HEK293 (cell line): ENCODE data around the gene VASN.

Experiments used
- BCL11B ChIP-seq: fragments of 450-650 bp; formaldehyde crosslinking; IDR thresholded peaks from 2 replicates; pipeline ENCODE4 v1.5.1; 2016; ENCODE audit warnings: low read depth, missing biosample characterization, missing genetic modification characterization
- GLIS1 ChIP-seq: fragments of 450-650 bp; formaldehyde crosslinking; IDR thresholded peaks from 2 replicates; pipeline ENCODE4 v1.5.1; 2016; ENCODE audit warnings: missing biosample characterization, missing genetic modification characterization
- KLF1 ChIP-seq: fragments of 450-650 bp; formaldehyde crosslinking; IDR thresholded peaks from 2 replicates; pipeline ENCODE4 v1.5.1; 2016; ENCODE audit warnings: missing biosample characterization, missing genetic modification characterization
- KLF10 ChIP-seq: fragments of 450-650 bp; IDR thresholded peaks from 2 replicates; pipeline ENCODE4 v1.5.1; 2018; ENCODE audit warnings: missing biosample characterization, mild to moderate bottlenecking, missing genetic modification characterization
- KLF9 ChIP-seq: fragments of 450-650 bp; formaldehyde crosslinking; IDR thresholded peaks from 2 replicates; pipeline ENCODE4 v1.5.1; 2016; ENCODE audit warnings: missing biosample characterization, missing genetic modification characterization, low read depth
- RBAK ChIP-seq: fragments of 450-650 bp; formaldehyde crosslinking; IDR thresholded peaks from 2 replicates; pipeline ENCODE4 v1.5.1; 2016; ENCODE audit warnings: missing biosample characterization, missing genetic modification characterization
- SCRT2 ChIP-seq: fragments of 450-650 bp; formaldehyde crosslinking; IDR thresholded peaks from 2 replicates; pipeline ENCODE4 v1.5.1; 2016; ENCODE audit warnings: missing biosample characterization, missing genetic modification characterization
- SP2 ChIP-seq: fragments of 450-650 bp; formaldehyde crosslinking; IDR thresholded peaks from 2 replicates; pipeline ENCODE4 v1.5.1; 2016; ENCODE audit warnings: missing biosample characterization, missing genetic modification characterization
- SP3 ChIP-seq: fragments of 450-650 bp; formaldehyde crosslinking; IDR thresholded peaks from 2 replicates; pipeline ENCODE4 v1.5.1; 2016; ENCODE audit warnings: missing biosample characterization, missing genetic modification characterization
- SP7 ChIP-seq: fragments of 450-650 bp; formaldehyde crosslinking; IDR thresholded peaks from 2 replicates; pipeline ENCODE4 v1.5.1; 2016; ENCODE audit warnings: missing biosample characterization, missing genetic modification characterization
- ZBTB20 ChIP-seq: fragments of 450-650 bp; formaldehyde crosslinking; IDR thresholded peaks from 2 replicates; pipeline ENCODE4 v1.5.1; 2016; ENCODE audit warnings: missing biosample characterization, missing genetic modification characterization
- ZFHX2 ChIP-seq: fragments of 450-650 bp; formaldehyde crosslinking; conservative IDR thresholded peaks from 2 replicates; pipeline ENCODE4 v1.5.1; 2016; ENCODE audit warnings: missing biosample characterization, missing genetic modification characterization
- ZFP41 ChIP-seq: fragments of 450-650 bp; formaldehyde crosslinking; IDR thresholded peaks from 2 replicates; pipeline ENCODE4 v1.5.1; 2016; ENCODE audit warnings: missing biosample characterization, missing genetic modification characterization, borderline replicate concordance
- ZIC2 ChIP-seq: fragments of 450-650 bp; formaldehyde crosslinking; IDR thresholded peaks from 2 replicates; pipeline ENCODE4 v1.5.1; 2016; ENCODE audit warnings: missing biosample characterization, missing genetic modification characterization
- ZNF416 ChIP-seq: fragments of 450-650 bp; formaldehyde crosslinking; IDR thresholded peaks from 2 replicates; pipeline ENCODE4 v1.5.1; 2016; ENCODE audit warnings: missing biosample characterization, missing genetic modification characterization
- ZNF548 ChIP-seq: fragments of 450-650 bp; formaldehyde crosslinking; IDR thresholded peaks from 2 replicates; pipeline ENCODE4 v1.5.1; 2016; ENCODE audit warnings: missing biosample characterization, missing genetic modification characterization
- ZNF600 ChIP-seq: fragments of 450-650 bp; formaldehyde crosslinking; IDR thresholded peaks from 2 replicates; pipeline ENCODE4 v1.5.1; 2016; ENCODE audit warnings: missing biosample characterization, missing genetic modification characterization
- ZNF623 ChIP-seq: fragments of 450-650 bp; formaldehyde crosslinking; IDR thresholded peaks from 2 replicates; pipeline ENCODE4 v1.5.1; 2016; ENCODE audit warnings: missing biosample characterization, missing genetic modification characterization
- ZNF76 ChIP-seq: fragments of 450-650 bp; formaldehyde crosslinking; IDR thresholded peaks from 2 replicates; pipeline ENCODE4; 2016; ENCODE audit warnings: low read depth, missing biosample characterization, missing genetic modification characterization, borderline replicate concordance
- TF ChIP-seq, protein P1 (sequence below): fragments of 450-650 bp; formaldehyde crosslinking; IDR thresholded peaks from 2 replicates; pipeline ENCODE4 v1.5.1; 2016; ENCODE audit warnings: missing biosample characterization, missing genetic modification characterization
- TF ChIP-seq, protein P2 (sequence below): fragments of 450-650 bp; formaldehyde crosslinking; IDR thresholded peaks from 2 replicates; pipeline ENCODE4 v1.5.1; 2016; ENCODE audit warnings: missing biosample characterization, missing genetic modification characterization
- TF ChIP-seq, protein P3 (sequence below): fragments of 450-650 bp; formaldehyde crosslinking; IDR thresholded peaks from 2 replicates; pipeline ENCODE4 v1.5.1; 2017; ENCODE audit warnings: missing biosample characterization, missing genetic modification characterization
- TF ChIP-seq, protein P4 (sequence below): fragments of 450-650 bp; formaldehyde crosslinking; IDR thresholded peaks from 2 replicates; pipeline ENCODE4 v1.5.0; 2017; ENCODE audit warnings: missing biosample characterization, missing genetic modification characterization, borderline replicate concordance

Gene VASN

DNA sequence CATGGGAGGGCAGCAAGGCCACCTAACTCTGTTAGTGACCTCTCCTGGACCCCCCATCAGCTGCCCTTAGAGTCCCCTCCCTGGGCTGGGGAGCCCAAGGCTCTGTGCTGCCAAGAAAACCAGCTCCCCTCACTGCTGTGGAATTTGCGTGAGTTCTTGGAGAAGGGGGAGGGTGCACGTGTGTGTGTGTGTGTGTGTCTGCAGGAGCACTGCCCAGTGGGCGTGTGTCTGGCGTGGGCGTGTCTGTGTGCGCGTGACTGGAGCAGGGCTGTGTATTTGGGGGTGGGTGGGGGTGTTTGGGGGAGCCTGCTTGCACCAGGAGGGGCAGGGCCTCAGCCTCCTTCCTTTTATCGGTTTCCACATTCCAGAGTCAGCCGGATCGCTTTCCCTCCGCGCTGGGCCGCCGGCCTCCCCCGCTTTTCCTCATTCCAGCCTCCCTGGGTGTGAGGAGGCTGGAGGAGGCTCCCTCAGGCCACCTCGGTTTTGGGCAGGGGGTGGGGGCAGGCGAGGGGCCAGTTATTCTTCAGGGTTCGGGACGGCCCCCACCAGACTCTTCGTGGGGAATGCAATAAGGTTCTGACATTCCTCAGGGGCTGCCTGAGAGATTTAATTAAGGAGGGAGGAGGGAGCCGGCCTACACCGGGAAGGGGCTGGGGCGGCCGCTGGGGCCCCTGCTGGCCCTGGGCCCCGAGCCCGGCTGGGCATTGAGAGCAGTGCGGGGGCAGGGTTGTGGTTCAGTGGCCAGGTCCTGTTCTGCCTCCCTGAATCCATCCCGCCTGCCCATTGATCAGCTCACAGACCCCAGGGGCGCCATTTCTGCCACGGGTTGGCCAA lies 2.5 kb downstream of the VASN start (continued):
- no peak for TF ChIP-seq ZNF76 (tag by site-specific recombination)
- TF ChIP-seq ZNF623 (tag by site-specific recombination) = no peak
- peak; percentile 3; the same call in 1 of the 2 replicates for TF ChIP-seq ZIC2
- TF ChIP-seq SCRT2 (tag by site-specific recombination) = no peak
- TF ChIP-seq ZNF416 (tag by site-specific recombination) = no peak
- TF ChIP-seq, protein P1, sequence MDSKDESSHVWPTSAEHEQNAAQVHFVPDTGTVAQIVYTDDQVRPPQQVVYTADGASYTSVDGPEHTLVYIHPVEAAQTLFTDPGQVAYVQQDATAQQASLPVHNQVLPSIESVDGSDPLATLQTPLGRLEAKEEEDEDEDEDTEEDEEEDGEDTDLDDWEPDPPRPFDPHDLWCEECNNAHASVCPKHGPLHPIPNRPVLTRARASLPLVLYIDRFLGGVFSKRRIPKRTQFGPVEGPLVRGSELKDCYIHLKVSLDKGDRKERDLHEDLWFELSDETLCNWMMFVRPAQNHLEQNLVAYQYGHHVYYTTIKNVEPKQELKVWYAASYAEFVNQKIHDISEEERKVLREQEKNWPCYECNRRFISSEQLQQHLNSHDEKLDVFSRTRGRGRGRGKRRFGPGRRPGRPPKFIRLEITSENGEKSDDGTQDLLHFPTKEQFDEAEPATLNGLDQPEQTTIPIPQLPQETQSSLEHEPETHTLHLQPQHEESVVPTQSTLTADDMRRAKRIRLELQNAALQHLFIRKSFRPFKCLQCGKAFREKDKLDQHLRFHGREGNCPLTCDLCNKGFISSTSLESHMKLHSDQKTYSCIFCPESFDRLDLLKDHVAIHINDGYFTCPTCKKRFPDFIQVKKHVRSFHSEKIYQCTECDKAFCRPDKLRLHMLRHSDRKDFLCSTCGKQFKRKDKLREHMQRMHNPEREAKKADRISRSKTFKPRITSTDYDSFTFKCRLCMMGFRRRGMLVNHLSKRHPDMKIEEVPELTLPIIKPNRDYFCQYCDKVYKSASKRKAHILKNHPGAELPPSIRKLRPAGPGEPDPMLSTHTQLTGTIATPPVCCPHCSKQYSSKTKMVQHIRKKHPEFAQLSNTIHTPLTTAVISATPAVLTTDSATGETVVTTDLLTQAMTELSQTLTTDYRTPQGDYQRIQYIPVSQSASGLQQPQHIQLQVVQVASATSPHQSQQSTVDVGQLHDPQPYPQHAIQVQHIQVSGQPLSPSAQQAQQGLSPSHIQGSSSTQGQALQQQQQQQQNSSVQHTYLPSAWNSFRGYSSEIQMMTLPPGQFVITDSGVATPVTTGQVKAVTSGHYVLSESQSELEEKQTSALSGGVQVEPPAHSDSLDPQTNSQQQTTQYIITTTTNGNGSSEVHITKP = peak; percentile 52; the same call in 1 of the 2 replicates
- 0 out of 2 replicates have a peak, but pooled peaks have one; percentile 27 for TF ChIP-seq SP7
- TF ChIP-seq KLF10 (tag by site-specific recombination) = 0 out of 2 replicates have a peak, but pooled peaks have one; percentile 15
- TF ChIP-seq SP3 (tag by site-specific recombination) = 0 out of 2 replicates have a peak, but pooled peaks have one; percentile 24
- TF ChIP-seq, protein P2, sequence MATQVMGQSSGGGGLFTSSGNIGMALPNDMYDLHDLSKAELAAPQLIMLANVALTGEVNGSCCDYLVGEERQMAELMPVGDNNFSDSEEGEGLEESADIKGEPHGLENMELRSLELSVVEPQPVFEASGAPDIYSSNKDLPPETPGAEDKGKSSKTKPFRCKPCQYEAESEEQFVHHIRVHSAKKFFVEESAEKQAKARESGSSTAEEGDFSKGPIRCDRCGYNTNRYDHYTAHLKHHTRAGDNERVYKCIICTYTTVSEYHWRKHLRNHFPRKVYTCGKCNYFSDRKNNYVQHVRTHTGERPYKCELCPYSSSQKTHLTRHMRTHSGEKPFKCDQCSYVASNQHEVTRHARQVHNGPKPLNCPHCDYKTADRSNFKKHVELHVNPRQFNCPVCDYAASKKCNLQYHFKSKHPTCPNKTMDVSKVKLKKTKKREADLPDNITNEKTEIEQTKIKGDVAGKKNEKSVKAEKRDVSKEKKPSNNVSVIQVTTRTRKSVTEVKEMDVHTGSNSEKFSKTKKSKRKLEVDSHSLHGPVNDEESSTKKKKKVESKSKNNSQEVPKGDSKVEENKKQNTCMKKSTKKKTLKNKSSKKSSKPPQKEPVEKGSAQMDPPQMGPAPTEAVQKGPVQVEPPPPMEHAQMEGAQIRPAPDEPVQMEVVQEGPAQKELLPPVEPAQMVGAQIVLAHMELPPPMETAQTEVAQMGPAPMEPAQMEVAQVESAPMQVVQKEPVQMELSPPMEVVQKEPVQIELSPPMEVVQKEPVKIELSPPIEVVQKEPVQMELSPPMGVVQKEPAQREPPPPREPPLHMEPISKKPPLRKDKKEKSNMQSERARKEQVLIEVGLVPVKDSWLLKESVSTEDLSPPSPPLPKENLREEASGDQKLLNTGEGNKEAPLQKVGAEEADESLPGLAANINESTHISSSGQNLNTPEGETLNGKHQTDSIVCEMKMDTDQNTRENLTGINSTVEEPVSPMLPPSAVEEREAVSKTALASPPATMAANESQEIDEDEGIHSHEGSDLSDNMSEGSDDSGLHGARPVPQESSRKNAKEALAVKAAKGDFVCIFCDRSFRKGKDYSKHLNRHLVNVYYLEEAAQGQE (tag by site-specific recombination) = no peak
- peak; percentile 99 for TF ChIP-seq ZNF600 (tag by site-specific recombination)
- no peak for TF ChIP-seq ZNF548 (tag by site-specific recombination)
- no peak for TF ChIP-seq RBAK (tag by site-specific recombination)
- peak; percentile 89 for TF ChIP-seq KLF9
- TF ChIP-seq SP2 (tag by site-specific recombination) = peak; percentile 59
- TF ChIP-seq ZBTB20 (tag by site-specific recombination) = no peak
- peak; percentile 18; the same call in 1 of the 2 replicates for TF ChIP-seq BCL11B
- TF ChIP-seq GLIS1 = peak; percentile 60
- TF ChIP-seq, protein P3, sequence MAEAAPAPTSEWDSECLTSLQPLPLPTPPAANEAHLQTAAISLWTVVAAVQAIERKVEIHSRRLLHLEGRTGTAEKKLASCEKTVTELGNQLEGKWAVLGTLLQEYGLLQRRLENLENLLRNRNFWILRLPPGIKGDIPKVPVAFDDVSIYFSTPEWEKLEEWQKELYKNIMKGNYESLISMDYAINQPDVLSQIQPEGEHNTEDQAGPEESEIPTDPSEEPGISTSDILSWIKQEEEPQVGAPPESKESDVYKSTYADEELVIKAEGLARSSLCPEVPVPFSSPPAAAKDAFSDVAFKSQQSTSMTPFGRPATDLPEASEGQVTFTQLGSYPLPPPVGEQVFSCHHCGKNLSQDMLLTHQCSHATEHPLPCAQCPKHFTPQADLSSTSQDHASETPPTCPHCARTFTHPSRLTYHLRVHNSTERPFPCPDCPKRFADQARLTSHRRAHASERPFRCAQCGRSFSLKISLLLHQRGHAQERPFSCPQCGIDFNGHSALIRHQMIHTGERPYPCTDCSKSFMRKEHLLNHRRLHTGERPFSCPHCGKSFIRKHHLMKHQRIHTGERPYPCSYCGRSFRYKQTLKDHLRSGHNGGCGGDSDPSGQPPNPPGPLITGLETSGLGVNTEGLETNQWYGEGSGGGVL (tag by site-specific recombination) = peak; percentile 94
- peak; percentile 99 for TF ChIP-seq ZFHX2 (tag by site-specific recombination)
- TF ChIP-seq KLF1 = peak; percentile 87
- TF ChIP-seq, protein P4, sequence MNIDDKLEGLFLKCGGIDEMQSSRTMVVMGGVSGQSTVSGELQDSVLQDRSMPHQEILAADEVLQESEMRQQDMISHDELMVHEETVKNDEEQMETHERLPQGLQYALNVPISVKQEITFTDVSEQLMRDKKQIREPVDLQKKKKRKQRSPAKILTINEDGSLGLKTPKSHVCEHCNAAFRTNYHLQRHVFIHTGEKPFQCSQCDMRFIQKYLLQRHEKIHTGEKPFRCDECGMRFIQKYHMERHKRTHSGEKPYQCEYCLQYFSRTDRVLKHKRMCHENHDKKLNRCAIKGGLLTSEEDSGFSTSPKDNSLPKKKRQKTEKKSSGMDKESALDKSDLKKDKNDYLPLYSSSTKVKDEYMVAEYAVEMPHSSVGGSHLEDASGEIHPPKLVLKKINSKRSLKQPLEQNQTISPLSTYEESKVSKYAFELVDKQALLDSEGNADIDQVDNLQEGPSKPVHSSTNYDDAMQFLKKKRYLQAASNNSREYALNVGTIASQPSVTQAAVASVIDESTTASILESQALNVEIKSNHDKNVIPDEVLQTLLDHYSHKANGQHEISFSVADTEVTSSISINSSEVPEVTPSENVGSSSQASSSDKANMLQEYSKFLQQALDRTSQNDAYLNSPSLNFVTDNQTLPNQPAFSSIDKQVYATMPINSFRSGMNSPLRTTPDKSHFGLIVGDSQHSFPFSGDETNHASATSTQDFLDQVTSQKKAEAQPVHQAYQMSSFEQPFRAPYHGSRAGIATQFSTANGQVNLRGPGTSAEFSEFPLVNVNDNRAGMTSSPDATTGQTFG (tag by site-specific recombination) = no peak
- no peak for TF ChIP-seq ZFP41 (tag by site-specific recombination)
- TF ChIP-seq, all 188 proteins: peak for 20
